ENCODE results near the gene RIC8B.

The RIC8B gene

DNA sequence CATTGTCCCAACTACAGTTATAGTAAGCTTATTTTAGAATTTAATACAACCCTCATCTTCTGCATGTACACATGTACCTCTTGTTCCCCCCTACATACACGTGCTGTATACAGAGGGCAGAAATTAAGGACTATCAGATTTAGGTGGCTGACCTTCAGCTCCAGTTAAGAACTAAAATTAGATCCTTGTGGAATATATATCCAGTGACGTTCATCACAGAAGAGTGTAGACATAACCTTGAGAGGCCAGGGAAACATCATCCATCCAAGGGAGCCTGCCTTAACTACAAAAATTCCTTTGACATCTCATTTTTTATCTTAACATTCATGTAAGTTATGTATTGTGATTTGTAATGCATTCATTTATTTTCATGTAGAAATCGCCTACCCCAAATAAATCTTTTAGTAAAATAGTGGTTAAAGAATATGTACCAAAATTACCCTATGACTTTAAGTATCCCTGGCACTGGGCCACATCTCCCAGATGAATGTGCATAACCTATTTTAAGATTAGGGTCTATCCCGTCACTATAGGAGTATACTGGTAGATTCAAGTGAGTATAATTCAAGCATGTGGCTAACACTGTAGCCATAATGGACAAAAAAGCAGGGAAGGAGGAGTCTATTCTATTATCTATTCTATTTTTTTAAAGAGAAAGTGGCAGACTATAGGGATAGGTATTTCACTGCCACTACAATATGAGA, 27.5 kb downstream of the RIC8B start:
- DNase-seq (ENCODE audit: low read depth) = no peak

GRCh38 chr12:106804668-106805067, 30.2 kb downstream of the RIC8B start:
- no peak for DNase-seq (ENCODE audit: low read depth)

DNA sequence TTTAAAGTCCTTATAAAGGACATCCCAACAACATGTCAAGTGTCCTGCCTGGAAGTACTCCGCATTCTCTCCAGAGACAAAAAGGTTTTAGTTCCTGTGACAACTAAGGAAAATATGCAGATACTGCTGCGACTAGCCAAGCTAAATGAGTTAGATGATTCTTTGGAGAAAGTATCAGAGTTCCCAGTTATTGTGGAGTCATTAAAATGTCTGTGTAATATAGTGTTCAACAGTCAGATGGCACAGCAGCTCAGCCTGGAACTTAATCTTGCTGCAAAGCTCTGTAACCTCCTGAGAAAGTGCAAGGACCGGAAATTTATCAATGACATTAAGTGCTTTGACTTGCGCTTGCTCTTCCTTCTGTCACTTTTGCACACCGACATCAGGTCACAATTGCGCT, 40.2 kb downstream of the RIC8B start:
- DNase-seq (ENCODE audit: low read depth) = no peak

- DNase-seq (ENCODE audit: low read depth) = no peak
Measured at GRCh38 chr12:106815741-106816140, 41.3 kb downstream of the RIC8B start.

DNA sequence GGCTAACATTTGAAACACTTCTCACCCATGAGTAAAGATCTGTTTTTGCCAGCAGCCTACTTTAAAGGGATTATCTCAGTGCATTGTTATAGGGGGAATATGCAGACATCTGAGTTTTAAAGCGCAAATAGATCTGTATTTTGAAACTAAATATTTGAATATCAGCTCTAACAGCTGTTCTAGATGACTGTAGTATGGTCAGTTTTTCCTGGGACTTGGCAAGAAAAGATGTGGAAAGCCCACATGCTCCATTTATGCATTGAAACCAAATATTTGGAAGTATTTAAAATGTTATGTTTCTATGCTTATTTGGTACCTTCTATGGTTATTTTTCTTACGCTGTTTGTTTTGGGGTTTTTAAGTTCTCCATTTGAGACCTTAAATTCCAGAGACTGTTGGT, 41.7 kb downstream of the RIC8B start:
- no peak for DNase-seq (ENCODE audit: low read depth)

DNA sequence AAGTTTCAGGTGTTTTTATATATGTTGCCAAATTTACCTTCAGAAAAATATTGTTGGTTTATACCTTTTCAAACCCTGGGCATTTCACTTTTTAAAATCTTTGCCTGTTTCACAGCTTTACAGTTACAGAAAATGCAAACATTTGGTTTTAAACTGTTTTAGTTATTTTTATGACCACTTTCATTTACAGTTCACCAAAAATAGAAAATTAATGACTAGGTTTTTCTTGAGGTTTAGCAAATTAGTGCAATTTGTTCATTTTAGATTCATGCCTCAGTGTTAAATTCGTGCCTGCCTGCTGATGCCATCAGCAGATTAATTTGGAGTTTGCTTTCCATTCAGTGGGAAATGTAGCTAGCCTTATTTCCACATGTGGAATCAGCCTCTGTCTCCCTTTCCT, 45.5 kb downstream of the RIC8B start:
- DNase-seq (ENCODE audit: low read depth) = no peak

DNA sequence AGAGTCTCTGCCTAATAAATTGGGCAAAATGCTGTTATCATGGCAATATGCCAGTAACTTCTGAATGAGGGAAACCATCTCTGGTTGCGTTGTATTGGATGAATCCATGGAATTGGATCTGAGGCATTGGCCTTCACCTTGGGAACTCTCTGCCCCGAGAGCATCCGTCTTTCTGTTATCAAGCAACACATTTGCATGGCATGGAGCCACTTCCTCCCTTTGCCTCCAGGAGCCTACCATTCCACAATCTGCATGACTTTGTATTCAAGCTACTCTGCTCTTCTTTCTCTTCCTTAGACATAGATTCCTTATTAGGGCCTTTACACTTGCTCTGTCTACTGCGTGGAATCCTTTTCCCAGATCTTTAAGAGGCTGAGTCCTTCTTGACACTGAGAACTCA, 57.2 kb downstream of the RIC8B start:
- no peak for DNase-seq (ENCODE audit: low read depth)

DNA sequence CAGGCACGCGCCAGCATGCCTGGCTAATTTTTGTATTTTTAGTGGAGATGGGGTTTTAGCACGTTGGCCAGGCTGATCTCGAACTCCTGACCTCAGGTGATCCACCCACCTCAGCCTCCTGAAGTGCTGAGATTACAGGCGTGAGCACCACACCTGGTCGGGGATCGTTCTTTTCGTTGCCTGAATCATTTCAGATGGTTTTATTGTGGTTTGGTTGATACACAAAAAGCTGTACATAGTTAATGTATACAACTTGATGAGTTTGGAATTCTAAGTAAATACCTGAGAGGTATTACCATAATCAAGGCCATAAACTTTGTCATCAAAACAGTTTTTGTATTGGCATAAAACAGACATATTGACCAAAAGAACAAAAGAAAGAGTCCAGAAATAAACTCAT, 63.3 kb downstream of the RIC8B start:
- DNase-seq (ENCODE audit: low read depth) = no peak

- DNase-seq (ENCODE audit: low read depth) = no peak
Measured at GRCh38 chr12:106839333-106839732, 64.9 kb downstream of the RIC8B start.

DNA sequence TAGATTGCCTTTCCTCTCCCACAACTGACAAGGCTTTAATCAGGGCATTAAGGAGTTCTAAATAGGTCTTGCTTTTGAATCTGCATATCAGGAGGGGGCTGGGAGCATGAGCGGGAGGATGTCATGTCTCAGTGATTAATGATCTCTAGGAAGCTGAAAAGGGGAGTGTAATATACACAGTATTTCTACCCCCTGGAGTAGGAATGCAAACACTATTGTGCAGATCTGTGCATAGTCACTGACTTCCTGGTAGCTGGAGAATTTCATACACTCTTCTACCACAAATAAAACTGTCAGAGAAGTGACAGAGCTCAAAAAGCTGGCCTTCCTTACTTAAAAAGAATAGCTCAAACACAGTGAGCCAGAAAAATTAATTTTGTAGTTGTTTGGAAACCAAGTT, 65.8 kb downstream of the RIC8B start:
- DNase-seq (ENCODE audit: low read depth) = no peak

DNA sequence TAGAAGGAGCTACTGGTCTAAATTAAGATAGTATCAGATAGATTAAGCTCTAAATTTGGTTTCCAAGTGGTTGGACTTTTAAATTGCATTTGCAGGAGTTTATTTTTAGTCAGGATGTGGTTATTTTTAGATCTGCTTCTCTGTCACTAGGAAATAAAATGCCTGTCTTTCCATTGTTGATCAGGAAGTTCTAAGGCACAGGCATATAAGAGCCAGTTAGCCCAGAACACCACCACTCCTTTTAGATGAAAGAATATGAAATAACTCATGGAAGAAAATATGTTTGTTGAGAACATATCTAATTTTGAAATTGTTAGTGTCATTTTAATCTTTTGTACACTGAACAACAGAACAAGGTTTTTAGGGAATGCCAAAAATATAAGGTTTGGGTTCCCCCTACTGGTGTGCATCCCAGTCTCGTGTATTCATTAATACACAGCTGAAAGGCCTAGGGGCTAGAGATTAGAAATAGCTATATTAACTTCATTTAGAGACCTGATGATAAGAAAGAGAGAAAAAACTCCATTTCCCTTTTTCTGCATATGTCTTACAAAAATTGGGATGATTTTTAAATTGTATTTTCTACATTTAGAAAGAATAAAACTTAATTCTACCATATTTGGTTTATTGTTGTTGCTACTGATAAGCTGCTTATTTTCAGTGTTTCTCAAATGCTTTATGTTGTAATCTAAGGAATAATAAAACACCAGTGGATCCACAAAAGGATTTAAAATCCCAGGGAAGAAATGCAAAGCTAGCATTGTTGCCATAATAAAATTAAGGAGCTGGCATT, 67.2 kb downstream of the RIC8B start:
- DNase-seq (ENCODE audit: low read depth) = no peak

DNA sequence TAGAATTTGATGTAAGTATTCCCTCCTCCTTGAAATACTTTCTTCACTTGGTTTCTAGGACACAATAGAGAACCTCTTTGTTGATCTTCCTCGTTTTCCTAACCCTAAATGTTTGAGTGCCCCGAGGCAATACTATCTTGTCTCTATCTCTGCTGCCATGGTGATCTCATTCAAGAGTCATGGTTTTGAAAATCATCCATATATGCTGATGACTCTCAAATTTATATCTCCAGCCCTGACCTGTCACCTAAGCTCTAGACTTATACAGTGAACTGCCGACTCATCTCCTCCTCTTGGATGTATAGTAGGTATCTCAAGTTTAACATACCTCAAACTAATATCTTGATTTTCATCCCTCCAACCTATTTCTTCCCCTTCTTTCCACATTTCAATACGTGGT, 71.4 kb downstream of the RIC8B start:
- DNase-seq (ENCODE audit: low read depth) = no peak

DNA sequence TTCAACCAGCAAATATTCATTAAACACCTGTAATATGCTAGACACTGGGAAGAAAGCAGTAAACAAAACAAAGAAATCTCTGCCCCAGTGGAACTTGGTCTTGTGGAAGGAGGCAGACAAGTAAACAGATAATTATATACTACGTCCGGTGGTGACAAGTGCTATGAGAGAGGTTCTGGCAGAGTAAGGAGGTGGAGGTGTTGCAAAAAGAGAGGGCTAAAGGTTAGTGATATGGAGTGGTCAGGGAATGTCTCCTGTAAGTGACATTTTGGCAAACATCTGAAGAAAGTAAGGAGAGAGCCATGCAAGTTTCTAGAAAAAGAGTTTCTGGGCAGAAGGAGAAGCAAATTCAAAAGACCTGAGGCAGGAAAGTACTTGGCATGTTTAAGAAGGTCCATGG, 73.4 kb downstream of the RIC8B start:
- DNase-seq (ENCODE audit: low read depth) = no peak

DNA sequence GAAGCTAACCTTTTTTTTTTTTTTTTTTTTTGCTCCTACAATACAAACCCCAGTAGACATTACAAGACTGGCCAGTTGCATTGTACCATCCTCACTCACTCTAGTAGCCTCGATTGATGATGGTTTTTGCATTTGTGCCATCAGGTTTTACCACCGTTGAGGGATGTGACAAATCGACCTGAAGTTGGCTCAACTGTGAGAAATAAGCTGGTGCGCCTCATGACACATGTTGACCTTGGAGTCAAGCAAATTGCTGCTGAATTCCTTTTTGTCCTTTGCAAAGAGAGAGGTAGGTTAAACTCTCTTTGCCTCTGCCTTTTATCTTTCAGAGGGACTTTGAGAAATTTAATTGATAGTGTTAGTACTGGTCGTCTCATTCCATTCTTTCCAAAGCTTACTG, 76.8 kb downstream of the RIC8B start:
- DNase-seq (ENCODE audit: low read depth) = no peak

DNA sequence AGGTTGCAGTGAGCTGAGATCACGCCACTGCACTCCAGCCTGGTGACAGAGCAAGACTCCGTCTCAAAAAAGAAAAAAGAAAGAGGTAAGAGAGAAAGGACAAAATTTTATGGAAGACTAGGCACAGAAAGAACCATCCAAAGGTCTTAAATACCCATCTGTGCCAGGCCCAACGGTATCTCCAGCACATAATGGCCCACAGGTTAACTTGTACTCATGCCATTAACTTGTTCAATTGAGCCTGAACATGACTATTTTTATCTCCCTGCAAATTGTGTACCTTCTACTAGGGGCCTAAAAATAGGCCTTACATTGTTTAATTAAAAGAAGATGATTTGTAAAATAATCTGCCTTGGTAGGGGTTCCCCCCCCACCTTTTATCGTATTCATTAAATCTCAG, 80.2 kb downstream of the RIC8B start:
- no peak for DNase-seq (ENCODE audit: low read depth)

- no peak for DNase-seq (ENCODE audit: low read depth)
Measured at GRCh38 chr12:106855221-106855758, 80.8 kb downstream of the RIC8B start.

DNA sequence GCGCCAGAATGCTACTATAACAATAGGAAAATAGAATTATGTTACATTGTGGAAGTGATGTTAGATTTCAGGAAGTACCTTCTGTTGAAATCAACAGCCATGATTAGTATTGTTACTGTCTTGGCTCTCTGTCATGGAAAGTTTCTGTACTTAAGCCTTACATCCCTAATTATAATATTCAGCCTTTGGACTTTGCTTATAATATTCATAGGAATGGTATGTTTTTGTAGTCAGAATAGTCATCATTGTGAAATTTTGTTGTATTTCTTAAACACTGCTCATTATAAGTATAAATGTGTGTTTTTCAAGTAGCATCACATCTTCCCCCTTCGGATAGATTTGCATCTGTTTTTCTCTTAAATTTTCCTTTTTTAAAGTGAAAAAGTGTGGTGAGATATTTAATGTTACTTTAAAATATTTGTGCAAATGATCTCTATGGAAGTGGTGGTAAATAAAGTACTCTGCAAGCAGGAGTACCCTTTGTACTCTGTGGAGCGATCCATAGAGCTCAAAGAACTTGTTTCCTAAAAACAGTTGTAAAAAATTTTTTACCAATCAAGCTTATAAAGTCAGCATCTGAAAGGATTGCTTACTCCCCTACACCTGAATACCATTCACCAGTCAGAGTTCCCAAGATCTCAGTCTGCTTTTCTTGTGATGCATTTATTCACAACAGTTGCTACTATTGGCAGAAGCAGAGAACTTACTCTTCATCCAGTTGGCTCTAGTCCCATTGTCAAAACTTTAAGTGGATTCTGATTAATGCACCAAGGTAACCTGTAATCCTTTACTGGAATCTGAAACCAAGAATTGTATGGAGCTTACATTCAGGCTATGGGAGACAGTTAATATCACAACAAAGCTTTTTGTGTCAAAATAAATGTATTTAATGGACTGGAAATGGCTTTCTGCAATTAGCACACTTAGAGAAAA, 87.8 kb downstream of the RIC8B start:
- no peak for DNase-seq (ENCODE audit: low read depth)

GRCh38 chr12:106863189-106863588, 88.7 kb downstream of the RIC8B start:
- DNase-seq (ENCODE audit: low read depth) = no peak

DNA sequence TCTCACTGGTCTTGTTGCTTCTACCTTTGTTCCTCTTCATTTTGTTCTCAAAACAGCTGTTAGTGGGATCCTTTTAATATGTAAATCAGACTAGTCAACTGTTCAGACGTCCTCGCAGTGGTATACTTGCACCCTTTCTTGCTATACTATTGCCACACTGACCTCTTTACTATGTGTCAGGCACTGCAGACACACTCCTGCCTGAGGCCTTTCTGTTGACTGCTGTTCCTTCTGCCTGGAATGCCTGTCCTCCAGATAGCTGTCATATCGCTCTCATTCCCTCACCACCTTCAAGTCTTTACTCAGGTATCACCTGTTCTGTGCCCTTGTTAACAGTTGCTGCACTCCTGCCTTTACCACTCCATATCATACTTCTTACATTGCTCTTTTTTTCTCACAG, 91.2 kb downstream of the RIC8B start:
- no peak for DNase-seq (ENCODE audit: low read depth)

DNA sequence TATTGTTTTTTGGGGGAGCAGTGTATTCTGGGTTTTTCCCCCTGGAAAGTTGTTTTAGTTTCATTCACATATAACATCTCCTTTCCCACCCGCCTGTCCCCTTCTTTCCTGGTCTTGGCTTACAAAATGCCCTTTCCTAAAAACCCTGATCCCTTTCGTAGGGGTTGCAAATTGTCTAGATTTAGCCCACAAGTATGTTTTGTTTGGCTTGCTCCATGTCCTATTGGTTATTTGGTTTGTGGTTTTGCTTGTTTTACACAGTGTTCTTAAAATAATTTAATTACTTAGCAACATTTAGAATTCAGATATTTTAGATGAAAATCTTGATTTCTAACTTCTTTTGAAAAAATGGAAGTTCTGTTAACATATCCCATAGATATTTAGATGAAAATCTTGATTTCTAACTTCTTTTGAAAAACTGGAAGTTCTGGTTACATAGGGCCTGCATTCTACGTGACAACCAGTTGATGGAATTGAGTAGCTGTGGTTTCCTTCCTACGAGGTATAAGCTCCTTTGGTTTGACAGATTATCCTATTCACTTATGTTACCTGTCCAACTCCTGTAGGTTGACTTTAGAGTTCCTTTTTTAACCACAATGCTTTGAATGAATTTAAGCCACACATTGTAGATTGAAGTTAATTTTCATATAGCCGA, 92.1 kb downstream of the RIC8B start:
- no peak for DNase-seq (ENCODE audit: low read depth)

DNA sequence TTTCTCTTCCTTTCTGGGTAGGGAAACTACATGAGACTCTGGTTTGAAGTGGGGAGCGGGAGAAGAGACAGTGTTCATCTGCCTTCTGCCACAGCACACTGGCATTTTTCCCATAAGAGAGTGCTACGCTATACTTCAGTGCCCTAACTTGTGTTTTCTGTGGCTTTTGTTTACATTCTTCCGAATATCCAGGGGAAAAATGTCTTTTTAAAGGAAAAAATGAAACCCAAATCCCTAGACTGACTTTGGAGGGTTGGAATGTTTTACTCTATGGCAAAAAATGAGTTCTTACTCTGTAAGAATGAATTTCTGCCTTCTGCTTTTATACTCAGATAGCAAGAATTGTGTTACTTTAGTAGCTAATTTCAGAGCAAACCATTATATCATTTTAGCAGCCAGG, 93.2 kb downstream of the RIC8B start:
- DNase-seq (ENCODE audit: low read depth) = no peak
